HG02885 (cell line): Measurements from ENCODE around the gene IL17RE.

Experiments used
- ATAC-seq: cut with Tn5 transposase; IDR thresholded peaks from one replicate; pipeline ENCODE4 v1.9.1; 2021; ENCODE audit warnings: mild to moderate bottlenecking; ENCODE audit not compliant: unreplicated experiment, poor library complexity

The IL17RE gene

DNA sequence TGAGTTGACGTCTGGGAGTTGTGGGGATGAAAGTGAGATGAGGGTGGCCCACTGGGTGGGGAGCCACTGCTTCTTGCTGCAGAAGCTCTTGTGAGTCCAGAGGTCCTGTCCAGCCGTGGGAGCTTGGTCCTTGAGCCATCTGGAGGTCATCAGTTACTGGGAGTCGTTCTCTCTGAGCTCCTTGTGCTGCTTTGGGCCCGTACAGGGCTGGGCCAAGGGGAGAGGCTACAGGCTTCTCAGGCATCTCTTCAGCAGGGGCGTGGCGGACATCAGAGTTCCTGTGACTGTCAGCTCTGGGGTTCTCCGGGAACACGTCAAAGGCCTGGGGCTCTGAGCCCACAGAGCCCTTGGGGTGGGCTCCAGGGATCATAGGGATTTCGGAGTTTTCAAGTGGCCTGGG lies 47.0 kb downstream of the IL17RE start:
- ATAC-seq, result no peak

DNA sequence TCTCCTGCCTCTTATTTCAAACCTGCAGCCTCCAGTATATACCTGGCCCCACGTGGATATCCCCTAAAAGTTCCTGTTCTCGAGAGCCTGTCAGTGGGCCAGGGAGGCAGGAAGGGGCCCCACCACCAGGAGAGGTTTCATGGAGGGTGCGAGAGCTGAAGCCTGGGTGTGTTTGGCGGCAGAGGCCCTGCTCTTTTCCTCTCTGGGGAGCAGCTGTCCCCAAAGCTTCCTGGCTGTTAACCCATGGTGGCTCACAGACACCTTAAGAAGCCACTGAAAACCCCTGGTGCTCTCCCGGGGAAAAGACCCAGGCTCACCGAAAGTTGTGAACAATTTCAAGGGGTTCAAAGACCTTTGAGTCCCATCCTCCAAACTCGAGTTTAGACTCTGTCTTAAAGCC lies 48.5 kb downstream of the IL17RE start:
- ATAC-seq, result peak; percentile 24

DNA sequence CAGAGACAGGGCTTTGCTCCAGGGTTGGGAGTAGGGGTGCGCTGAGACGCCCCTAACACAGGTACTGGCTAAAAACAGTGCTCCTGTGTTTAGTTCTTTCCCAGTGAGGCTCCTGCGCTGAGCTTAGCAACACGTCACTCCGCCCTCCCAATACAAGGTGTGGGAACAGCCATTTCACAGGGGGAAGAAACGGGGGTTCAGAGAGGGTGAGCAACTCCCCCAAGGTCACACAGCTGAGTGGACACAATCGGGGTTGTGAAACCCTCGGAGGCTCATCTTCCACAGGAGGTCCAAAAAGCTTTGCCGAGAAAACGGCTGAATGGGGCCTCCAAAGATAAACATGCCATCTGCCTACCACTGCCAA lies 48.9 kb downstream of the IL17RE start:
- ATAC-seq, result peak; percentile 15

DNA sequence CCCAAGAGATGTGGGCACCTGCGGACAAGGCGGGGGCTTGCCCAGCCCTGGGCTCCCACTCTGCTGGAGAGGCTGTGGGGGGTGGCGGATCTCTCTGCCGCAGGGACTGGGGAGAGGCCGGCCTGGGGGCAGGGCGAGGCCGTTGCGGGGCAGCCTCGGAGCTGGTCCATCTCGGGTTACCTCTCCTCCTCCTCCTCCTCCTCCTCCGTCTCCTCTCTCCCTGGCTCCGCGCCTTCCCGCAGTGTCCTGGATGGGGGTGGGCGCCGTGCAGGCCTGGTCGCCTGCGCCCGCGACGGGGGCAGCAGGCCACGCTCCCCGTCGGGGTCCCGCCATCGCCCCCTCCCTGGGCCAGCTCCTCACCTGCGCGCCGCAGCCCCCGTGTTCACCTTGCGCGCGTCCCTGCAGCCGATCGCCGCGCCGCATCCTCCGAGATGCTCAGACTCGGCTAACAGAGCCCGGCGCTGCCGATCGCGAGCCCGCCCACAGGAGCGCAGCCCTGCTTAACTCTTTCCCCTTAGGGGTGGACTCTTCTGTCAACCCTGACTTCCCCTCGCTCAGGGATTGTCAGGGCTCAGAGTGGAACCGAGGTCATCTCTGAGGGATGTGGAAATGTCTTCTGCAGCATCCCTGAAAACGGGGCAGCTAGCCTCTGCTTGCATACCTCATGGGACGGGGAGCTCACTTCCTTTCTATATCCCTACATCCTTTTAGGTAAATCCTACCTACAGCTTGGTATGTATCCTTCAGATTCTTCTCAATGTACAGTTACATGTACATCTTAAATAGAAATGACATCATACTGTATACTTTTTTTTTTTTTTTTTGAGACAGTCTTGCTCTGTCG lies 49.5 kb downstream of the IL17RE start, which contains the start of gene PRRT3:
Gene PRRT3, minus strand, starts transcription at position 447 of the 844 bp plus-strand sequence. CDS start 2,293 bp downstream, outside the sequence.
- peak; percentile 84 for ATAC-seq

DNA sequence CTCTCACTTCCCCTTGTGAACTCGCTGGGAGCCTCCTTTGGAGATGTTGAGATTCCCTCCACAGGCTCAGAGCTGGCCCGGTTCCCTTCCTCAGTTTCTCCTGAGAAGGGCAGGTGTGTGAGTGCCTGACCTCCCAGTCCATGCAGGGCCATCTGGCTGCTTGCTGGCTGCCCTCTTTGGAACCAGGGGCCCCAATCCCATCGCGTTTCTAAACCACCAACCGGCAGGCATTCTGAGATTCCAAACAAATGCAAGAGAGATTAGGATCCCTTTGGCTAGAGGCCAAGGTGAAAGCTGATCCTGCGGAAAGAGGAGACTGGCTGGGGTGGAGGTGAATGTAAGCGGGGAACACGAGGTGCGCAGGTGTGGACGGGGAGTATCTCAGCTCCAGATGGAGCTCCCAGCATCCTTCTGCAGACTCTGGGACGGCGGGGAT lies 52.4 kb downstream of the IL17RE start:
- no peak for ATAC-seq

DNA sequence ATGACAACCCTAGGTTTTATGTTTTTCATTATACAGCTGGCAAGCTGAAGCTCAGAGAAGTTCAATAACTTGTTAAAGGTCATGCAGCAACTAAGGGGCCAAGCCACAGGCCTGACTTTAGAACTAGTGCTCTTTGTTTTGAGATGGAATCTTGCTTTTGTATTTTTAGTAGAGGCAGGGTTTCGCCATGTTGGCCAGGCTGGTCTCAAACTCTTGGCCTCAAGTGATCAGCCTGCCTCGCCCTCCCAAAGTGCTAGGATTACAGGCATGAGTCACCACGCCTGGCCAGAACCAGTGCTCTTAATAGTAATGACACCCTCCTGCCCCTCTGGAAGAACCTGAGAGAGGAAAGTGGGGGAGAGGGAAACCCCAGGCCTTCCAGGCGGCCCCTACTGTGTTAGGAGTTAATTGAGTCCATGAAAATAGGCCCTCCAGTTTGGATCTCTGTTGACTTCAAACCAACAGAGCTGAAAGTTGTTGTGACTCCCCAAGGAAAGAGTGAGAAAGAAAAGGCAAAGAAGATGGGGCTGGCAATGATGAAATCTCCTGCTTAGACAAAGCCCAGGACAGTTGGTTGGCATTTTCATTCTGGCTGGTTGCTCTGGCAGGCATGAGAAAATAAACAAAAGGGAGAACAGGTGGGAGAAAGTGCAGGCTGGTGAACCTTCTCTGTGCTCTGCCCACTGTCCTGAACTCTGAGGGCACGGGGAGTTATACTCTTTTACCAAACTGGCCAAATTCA lies 53.1 kb downstream of the IL17RE start:
- ATAC-seq, result no peak

DNA sequence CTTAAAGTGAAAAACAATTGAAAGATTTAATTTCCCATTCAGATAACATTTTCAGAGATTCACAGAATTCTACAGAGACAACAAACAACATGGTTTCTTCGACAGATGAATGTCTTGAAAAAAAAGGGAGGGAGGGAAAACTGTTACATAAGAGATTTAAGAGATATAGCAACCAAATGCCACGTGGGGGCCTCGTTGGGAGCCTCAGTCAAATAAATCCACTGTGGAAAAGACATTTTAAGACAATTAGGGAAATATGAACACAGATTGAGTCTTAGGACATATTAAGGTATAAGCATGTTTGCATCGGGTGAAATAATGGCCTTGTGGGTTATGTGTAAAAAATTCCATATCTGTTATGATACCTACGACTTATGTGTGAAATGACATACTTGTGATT lies 54.6 kb downstream of the IL17RE start:
- ATAC-seq, result no peak

DNA sequence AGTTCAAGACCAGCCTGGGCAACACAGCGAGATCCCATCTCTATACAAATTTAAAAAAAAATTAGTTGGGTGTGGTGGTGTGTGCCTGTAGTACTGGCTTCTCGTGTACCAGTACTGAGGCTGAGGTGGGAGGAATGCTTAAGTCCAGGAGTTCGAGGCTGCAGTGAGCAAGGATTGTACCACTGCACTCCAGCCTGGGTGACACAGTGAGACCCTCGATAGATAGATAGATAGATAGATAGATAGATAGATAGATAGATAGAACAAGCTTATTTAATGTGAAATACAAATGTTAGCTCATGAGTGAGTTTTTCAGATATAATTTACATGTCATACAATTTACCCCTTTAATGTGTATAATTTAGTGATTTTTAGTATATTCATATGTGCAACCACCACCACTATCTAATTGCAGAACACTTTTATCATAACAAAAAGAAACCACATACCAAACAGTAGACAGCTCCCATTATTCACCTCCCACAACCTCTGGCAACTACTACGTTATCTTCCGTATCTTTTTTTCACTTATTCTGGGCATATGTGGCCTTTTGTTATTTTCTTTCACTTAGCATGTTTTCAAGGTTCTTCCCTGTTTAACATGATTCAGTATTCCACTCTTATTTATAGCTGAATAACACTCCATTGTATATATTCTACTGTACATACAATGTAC lies 62.7 kb downstream of the IL17RE start:
- no peak for ATAC-seq
